ENCODE measurements around the gene CYP26B1. TPM values are rescaled to one million over a fixed set of nuclear protein-coding genes. Genes with fewer than 3 reads are reported as not detected.

Gene CYP26B1
- total and polyA plus RNA-seq, 2 of the 8 experiments (the other 6 are each of a cell fraction or from before 2014, with no cell fraction given), result 0.06 to 0.69 TPM

- TF ChIP-seq RBBP5 (IDR thresholded peaks at IDR 0.05; ENCODE audit: borderline replicate concordance, low read depth, low read length) (no peak), SIX5 (IDR thresholded peaks at IDR 0.05; ENCODE audit: low read depth, low read length) (no peak), HDAC6 (IDR thresholded peaks at IDR 0.05; ENCODE audit: low read depth, low read length) (no peak), KDM1A (IDR thresholded peaks at IDR 0.05; ENCODE audit: borderline replicate concordance, low read length) (no peak), SAP30 (IDR thresholded peaks at IDR 0.05; ENCODE audit: insufficient read depth, insufficient replicate concordance, low read length) (no peak), FOSL1 (IDR thresholded peaks at IDR 0.05; ENCODE audit: insufficient read depth, low read depth, low read length) (no peak)
Observed at GRCh38 chr2:72133721-72134407, 13.8 kb downstream of the CYP26B1 start (continued).

All from H1 (cell line).